Esophagus muscularis mucosa (tissue), 4 donors: ENCODE results near the gene SDHC.

Experiments
- EP300 ChIP-seq: sonication (generic); formaldehyde crosslinking; IDR thresholded peaks from one replicate; pipeline ENCODE4 v1.6.1; 2017; ENCODE audit warnings: antibody characterized with exemption
- POLR2A ChIP-seq: fragments of 450-650 bp; IDR thresholded peaks from one replicate; pipeline ENCODE4 v1.6.1; 2017; ENCODE audit warnings: antibody characterized with exemption, moderate library complexity, mild to moderate bottlenecking, low read depth
- TF ChIP-seq, protein P1 (sequence below), 3 experiments: fragments of 200-600 bp in 2 of 3; fragments of 450-650 bp in 1 of 3; sonication (generic) in 2 of 3; IDR thresholded peaks; one replicate each; pipeline ENCODE4 v1.5.1; 2017 to 2019; ENCODE audit warnings: antibody characterized with exemption in 3 of 3, mild to moderate bottlenecking in 2 of 3, moderate library complexity in 1 of 3

GRCh38 chr1:161342177-161342576 lies 28.0 kb downstream of the SDHC start:
- TF ChIP-seq POLR2A (no peak), EP300 (no peak)
- TF ChIP-seq, protein P1, sequence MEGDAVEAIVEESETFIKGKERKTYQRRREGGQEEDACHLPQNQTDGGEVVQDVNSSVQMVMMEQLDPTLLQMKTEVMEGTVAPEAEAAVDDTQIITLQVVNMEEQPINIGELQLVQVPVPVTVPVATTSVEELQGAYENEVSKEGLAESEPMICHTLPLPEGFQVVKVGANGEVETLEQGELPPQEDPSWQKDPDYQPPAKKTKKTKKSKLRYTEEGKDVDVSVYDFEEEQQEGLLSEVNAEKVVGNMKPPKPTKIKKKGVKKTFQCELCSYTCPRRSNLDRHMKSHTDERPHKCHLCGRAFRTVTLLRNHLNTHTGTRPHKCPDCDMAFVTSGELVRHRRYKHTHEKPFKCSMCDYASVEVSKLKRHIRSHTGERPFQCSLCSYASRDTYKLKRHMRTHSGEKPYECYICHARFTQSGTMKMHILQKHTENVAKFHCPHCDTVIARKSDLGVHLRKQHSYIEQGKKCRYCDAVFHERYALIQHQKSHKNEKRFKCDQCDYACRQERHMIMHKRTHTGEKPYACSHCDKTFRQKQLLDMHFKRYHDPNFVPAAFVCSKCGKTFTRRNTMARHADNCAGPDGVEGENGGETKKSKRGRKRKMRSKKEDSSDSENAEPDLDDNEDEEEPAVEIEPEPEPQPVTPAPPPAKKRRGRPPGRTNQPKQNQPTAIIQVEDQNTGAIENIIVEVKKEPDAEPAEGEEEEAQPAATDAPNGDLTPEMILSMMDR (IDR thresholded peaks at IDR 0.05): no peak
